ENCODE results near the gene RANBP9. TPM values are rescaled to one million over a fixed set of nuclear protein-coding genes. Genes with fewer than 3 reads are reported as not detected.

Gene RANBP9
- total and polyA plus RNA-seq, 2 experiments from 2014 or later = 12.1 to 31.8 TPM

DNA sequence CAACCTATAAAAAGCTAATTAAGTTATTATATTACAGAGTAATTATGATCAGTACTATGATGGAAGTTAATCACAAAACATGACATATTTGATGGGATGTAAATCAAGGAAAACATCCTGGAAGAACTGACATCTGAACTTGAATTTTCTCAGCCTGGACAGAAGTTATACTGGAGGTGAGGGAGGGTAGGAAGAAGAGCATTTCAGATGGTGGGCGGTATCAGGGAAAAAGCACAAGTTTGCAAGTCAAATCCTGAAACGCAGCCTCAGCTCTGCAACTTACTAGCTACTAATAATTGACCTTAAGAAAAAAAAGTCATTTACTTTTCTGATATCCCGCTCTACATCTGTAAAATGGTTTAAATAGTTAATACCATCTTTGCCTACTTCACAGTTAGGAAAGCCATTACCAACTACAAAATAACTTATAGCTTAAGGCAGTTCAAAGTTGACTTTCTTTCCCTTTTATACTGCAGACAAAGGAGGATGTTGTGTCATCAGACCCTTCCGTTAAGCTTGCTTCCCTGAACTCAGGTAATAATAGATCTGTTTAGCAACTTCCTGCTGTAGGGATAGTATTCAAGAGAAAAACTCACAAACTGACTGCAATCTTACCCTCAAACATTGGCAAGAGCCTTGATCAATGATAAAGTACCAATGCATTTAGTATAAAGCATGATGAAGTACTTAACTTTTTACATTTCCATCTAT lies 75.5 kb downstream of the RANBP9 start:
- Histone ChIP-seq H3K4me2 (peak overlapping the region; percentile 23), H3K27me3 (ENCODE audit: insufficient read depth) (no peaks in the 10 kb centered on the region), H3F3A (replicated peaks; ENCODE audit: low read depth) (no peaks in the 10 kb centered on the region), H3K27ac (ENCODE audit: low read depth) (peak overlapping the region; percentile 63), H3K4me1 (ENCODE audit: insufficient read depth) (peaks cover 50% of the 10 kb centered on the region), H3K79me2 (replicated peaks; ENCODE audit: insufficient read depth) (no peaks in the 10 kb centered on the region), H3K4me3 (peak overlapping the region; percentile 7; the same call in 1 of the 2 replicates), H3K9me2 (ENCODE audit: insufficient read depth) (no peaks in the 10 kb centered on the region), H4K20me1 (replicated peaks; ENCODE audit: insufficient read depth) (no peaks in the 10 kb centered on the region), H2AFZ (no peak overlapping the region), H3K36me3 (ENCODE audit: insufficient read depth) (0 out of 2 replicates have a peak, but pooled peaks cover 3% of the 10 kb centered on the region)
- Mint-ChIP-seq H3K27me3 (ENCODE audit: insufficient read depth, low read depth, poor library complexity) (peaks cover 6% of the 10 kb centered on the region), H3K4me3 (peak overlapping the region; percentile 39), H3K4me1 (peaks cover 53% of the 10 kb centered on the region), H3K27ac (peak overlapping the region; percentile 82), H3K36me3 (ENCODE audit: low read depth) (peaks cover 28% of the 10 kb centered on the region), H3K9me3 (no peaks in the 10 kb centered on the region)
- peak; percentile 75 for ATAC-seq
- TF ChIP-seq ZNF114 (CRISPR knock-in tag; IDR thresholded peaks at IDR 0.05) (no peak), EZH2 (IDR thresholded peaks at IDR 0.05; ENCODE audit: low read depth, unreplicated experiment) (no peak), CREB1 (CRISPR knock-in tag; IDR thresholded peaks at IDR 0.05; ENCODE audit: low read depth) (peak; percentile 30; the same call in 1 of the 2 replicates), STAT1 (IDR thresholded peaks at IDR 0.05; ENCODE audit: unreplicated experiment) (no peak)
- TF ChIP-seq, protein P1, sequence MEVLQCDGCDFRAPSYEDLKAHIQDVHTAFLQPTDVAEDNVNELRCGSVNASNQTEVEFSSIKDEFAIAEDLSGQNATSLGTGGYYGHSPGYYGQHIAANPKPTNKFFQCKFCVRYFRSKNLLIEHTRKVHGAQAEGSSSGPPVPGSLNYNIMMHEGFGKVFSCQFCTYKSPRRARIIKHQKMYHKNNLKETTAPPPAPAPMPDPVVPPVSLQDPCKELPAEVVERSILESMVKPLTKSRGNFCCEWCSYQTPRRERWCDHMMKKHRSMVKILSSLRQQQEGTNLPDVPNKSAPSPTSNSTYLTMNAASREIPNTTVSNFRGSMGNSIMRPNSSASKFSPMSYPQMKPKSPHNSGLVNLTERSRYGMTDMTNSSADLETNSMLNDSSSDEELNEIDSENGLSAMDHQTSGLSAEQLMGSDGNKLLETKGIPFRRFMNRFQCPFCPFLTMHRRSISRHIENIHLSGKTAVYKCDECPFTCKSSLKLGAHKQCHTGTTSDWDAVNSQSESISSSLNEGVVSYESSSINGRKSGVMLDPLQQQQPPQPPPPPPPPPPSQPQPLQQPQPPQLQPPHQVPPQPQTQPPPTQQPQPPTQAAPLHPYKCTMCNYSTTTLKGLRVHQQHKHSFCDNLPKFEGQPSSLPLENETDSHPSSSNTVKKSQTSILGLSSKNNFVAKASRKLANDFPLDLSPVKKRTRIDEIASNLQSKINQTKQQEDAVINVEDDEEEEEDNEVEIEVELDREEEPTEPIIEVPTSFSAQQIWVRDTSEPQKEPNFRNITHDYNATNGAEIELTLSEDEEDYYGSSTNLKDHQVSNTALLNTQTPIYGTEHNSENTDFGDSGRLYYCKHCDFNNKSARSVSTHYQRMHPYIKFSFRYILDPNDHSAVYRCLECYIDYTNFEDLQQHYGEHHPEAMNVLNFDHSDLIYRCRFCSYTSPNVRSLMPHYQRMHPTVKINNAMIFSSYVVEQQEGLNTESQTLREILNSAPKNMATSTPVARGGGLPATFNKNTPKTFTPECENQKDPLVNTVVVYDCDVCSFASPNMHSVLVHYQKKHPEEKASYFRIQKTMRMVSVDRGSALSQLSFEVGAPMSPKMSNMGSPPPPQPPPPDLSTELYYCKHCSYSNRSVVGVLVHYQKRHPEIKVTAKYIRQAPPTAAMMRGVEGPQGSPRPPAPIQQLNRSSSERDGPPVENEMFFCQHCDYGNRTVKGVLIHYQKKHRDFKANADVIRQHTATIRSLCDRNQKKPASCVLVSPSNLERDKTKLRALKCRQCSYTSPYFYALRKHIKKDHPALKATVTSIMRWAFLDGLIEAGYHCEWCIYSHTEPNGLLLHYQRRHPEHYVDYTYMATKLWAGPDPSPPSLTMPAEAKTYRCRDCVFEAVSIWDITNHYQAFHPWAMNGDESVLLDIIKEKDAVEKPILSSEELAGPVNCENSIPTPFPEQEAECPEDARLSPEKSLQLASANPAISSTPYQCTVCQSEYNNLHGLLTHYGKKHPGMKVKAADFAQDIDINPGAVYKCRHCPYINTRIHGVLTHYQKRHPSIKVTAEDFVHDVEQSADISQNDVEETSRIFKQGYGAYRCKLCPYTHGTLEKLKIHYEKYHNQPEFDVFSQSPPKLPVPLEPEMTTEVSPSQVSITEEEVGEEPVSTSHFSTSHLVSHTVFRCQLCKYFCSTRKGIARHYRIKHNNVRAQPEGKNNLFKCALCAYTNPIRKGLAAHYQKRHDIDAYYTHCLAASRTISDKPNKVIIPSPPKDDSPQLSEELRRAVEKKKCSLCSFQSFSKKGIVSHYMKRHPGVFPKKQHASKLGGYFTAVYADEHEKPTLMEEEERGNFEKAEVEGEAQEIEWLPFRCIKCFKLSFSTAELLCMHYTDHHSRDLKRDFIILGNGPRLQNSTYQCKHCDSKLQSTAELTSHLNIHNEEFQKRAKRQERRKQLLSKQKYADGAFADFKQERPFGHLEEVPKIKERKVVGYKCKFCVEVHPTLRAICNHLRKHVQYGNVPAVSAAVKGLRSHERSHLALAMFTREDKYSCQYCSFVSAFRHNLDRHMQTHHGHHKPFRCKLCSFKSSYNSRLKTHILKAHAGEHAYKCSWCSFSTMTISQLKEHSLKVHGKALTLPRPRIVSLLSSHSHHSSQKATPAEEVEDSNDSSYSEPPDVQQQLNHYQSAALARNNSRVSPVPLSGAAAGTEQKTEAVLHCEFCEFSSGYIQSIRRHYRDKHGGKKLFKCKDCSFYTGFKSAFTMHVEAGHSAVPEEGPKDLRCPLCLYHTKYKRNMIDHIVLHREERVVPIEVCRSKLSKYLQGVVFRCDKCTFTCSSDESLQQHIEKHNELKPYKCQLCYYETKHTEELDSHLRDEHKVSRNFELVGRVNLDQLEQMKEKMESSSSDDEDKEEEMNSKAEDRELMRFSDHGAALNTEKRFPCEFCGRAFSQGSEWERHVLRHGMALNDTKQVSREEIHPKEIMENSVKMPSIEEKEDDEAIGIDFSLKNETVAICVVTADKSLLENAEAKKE (CRISPR knock-in tag; IDR thresholded peaks at IDR 0.05) = no peak
- TF ChIP-seq, protein P2, sequence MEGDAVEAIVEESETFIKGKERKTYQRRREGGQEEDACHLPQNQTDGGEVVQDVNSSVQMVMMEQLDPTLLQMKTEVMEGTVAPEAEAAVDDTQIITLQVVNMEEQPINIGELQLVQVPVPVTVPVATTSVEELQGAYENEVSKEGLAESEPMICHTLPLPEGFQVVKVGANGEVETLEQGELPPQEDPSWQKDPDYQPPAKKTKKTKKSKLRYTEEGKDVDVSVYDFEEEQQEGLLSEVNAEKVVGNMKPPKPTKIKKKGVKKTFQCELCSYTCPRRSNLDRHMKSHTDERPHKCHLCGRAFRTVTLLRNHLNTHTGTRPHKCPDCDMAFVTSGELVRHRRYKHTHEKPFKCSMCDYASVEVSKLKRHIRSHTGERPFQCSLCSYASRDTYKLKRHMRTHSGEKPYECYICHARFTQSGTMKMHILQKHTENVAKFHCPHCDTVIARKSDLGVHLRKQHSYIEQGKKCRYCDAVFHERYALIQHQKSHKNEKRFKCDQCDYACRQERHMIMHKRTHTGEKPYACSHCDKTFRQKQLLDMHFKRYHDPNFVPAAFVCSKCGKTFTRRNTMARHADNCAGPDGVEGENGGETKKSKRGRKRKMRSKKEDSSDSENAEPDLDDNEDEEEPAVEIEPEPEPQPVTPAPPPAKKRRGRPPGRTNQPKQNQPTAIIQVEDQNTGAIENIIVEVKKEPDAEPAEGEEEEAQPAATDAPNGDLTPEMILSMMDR (conservative IDR thresholded peaks at IDR 0.05; ENCODE audit: low read depth in 2 of 2) = no peak
- peak; percentile 58 for DNase-seq (ENCODE audit: low spot score)
